ENCODE measurements around the gene CLDN14.

CLDN14 gene

DNA sequence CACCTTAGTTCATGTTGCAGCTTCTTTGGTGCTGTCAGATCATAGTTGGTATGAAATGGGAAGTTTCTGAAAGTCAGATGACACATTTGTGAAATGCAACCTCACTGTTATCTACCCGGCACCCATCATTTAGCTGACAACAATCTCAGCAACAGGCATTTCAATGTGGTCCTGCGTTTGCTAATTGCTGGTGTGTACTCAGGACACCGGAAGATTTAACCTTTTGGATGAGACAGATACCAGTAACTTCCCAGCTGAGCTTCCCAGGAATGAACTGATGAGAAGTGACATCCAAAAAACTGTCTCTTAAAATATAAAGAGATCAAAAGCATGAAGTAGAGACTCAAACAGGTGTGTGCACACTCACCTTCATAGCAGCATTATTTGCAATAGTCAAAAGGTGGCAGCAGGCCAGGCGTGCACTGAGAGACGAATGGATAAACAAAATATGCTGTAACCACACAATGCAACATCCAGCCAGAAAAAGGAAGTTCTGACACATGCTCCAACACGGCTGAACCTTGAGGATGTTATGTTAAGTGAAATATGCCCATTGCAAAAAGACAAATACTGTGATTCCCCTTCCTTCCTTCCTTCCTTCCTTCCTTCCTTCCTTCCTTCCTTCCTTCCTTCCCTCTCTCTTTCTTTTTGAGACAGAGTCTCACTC is 7.9 kb upstream of the CLDN14 start:
- TF ChIP-seq GATA3 (IDR thresholded peaks at IDR 0.05; ENCODE audit: low read depth, low read length): no peak
- no peak for TF ChIP-seq GATA2 (IDR thresholded peaks at IDR 0.05; ENCODE audit: low read depth, low read length)

DNA sequence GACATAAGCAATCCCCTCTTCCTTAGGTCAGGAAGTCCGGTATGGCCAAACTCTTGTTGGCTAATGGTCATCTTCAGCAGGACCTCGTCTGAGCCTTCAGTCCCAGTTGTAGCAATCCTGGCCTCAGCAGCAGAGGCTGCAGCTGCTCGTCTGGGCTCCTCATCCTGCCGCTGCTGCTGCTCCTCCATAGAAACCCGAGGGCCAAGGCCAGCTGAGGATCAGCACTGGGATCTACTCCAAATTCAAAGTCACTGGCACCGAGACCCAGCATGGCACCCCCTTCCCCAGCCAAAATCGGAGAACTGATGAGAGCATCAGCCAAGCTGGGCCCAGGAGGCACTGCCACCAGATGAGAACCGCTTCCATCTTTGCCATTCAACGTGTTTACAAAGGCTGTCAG is 6.3 kb upstream of the CLDN14 start:
- TF ChIP-seq GATA2 (IDR thresholded peaks at IDR 0.05; ENCODE audit: low read depth, low read length) (no peak), GATA3 (IDR thresholded peaks at IDR 0.05; ENCODE audit: low read depth, low read length) (no peak)

DNA sequence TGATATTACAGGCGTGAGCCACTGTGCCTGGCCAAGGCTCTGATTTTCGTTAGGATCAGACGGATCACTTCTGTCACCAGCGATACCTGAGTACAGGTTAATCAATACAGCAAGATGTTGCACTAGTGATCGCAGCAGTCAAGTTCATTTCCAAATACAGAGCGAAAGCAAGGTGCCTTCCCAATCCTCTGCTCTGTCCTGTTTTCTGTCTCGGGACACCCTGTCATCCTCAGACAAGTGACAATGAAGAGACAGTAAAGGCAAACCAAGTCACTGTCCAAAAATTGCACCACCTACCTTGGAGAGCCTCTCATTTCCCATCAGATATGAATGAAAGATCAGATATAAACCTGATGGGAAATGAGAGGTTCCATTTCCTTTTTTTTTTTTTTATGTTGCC is 5.6 kb upstream of the CLDN14 start:
- TF ChIP-seq GATA2 (IDR thresholded peaks at IDR 0.05; ENCODE audit: low read depth, low read length) (no peak), GATA3 (IDR thresholded peaks at IDR 0.05; ENCODE audit: low read depth, low read length) (no peak)

DNA sequence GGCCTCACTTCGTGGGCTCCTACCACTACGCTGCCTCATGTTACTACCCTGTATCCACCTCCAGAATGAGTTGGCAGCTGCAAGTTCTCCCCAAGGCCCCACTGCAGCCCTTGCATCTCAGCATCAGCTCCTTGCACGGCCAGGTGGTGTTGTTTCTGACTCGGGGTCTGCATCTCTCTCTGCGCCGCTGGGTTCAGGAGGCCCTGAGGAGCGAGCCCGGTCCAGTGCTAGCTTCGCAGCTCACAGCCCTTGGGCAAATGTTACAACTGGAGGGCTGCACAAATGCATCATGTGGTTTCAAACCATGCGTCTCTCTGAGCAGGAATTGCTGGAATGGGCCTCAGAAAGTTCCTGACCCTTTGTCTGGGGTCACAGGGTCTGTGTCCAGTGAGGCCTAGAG is 3.2 kb upstream of the CLDN14 start:
- TF ChIP-seq GATA2 (IDR thresholded peaks at IDR 0.05; ENCODE audit: low read depth, low read length) (no peak), GATA3 (IDR thresholded peaks at IDR 0.05; ENCODE audit: low read depth, low read length) (no peak)

DNA sequence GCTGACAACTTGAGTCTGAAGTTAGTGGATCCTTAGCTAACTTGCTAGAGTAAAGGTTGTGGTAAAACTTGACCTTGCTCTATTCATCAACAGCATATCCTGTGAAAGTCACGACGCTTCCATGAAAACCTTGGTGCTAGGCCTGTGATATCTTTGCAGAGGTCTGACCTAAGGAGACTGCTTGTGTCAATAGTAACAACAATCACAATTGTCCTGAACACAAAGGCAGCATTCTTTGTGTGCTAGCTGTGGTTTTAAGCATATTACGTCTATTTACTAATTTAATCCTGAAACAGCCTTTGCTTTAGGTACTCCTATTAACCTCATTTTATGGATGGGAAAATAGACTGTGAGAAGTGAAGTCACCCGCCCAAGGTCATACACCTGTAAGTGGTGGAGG is 2.8 kb upstream of the CLDN14 start:
- TF ChIP-seq GATA3 (IDR thresholded peaks at IDR 0.05; ENCODE audit: low read depth, low read length): no peak
- TF ChIP-seq GATA2 (IDR thresholded peaks at IDR 0.05; ENCODE audit: low read depth, low read length): no peak

DNA sequence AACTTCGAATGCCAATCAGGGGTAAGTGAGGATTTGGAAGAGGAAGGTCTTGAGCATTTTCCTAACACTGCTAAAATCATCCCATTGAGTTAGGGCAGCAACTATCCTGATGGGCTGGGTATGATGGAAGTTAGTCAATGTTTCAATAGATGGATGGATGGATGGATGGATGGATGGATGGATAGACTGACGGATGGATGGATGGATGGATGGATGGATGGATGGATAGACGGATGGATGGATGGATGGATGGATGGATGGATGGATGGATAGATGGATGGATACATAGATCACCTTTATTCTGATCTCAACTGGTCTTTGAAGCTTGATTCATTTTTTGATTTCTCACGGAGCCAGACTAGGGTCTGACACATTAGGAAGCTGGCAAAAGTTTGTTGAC is 2.3 kb upstream of the CLDN14 start:
- TF ChIP-seq GATA3 (IDR thresholded peaks at IDR 0.05; ENCODE audit: low read depth, low read length): no peak
- TF ChIP-seq GATA2 (IDR thresholded peaks at IDR 0.05; ENCODE audit: low read depth, low read length): no peak

DNA sequence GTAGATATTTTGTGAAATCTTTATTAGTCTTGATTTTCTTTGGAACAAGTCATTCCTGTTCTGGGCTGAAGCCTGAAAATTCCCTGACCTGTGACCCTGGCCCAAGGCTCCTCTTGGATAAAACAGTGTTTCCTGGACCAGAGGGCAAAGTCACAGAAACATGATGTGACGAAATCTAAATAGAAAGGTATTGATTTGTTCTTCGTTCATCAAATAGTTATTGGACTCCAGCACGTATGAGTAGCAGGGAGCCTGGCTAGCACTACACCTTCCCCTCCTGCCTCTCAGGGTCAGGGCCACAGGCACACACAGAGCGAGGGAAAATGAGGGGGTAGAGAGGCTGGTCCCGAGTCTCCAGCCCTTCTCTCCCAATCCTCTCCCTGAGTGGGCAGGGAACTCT is 1.7 kb upstream of the CLDN14 start:
- TF ChIP-seq GATA3 (IDR thresholded peaks at IDR 0.05; ENCODE audit: low read depth, low read length): no peak
- TF ChIP-seq GATA2 (IDR thresholded peaks at IDR 0.05; ENCODE audit: low read depth, low read length): no peak

DNA sequence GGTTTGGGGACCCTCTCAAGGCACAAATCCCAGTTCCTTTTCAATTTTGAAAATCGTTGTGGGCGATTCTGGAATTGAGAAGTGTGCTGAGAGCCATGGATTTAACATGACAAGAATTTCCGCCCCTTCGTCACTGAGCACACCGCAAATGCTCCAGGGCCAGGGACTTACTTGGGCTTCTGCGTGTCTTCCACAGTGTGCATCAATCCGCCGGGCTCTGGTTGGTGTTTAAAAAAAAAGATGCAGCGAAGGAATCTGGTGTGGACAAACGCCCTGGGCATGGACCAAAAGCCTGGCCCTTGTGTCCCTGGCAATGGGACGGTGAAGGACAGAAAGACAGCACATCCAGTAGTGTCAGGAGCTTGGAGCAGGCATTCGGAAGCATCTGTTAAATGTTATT is 696 bp upstream of the CLDN14 start:
- TF ChIP-seq GATA3 (IDR thresholded peaks at IDR 0.05; ENCODE audit: low read depth, low read length) (no peak), GATA2 (IDR thresholded peaks at IDR 0.05; ENCODE audit: low read depth, low read length) (no peak)

DNA sequence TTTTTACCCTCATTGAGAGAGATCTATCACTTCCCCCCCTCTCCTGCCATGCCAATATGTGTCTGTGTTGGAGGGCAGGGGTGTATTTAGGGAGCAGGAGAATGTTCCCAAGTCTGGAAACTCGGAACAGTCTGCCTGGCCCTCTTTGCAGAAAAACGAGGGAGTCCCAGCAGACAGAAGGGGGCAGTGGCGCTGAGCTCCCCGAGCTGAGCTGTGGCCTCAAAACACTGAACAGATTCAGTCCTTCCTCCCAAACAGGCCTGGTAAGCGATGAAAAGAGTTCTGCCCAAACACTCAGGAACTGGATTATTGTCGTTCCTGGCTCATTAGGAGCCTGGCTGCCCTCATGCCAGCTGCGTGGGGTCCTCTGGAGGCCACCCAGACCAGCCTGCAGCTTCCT is 981 bp downstream of the CLDN14 start:
- TF ChIP-seq GATA2 (IDR thresholded peaks at IDR 0.05; ENCODE audit: low read depth, low read length) (no peak), GATA3 (IDR thresholded peaks at IDR 0.05; ENCODE audit: low read depth, low read length) (no peak)

DNA sequence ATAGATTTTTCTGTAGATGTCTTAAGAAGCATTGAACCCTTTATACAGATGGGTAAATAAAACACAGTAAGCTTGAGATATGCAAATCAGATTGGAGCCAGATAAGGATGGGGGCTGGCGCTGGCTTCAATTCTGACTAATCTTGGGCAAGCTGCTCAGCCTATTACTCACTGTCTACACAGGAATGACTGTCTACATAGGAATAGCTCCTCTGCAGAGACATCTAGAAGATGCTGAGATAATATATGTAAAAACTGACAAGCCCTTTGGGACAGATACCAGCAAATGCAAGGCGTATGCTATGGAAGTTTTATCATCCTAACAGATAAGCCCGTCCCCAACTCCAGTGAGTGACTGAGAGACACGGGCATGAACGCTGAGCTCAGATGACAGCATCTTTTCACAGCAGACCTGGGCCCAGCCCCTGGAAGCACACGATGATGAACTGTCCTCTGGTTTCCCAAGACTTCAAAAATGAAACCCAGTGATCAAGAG is 1.7 kb downstream of the CLDN14 start:
- TF ChIP-seq GATA3 (IDR thresholded peaks at IDR 0.05; ENCODE audit: low read depth, low read length) (no peak), GATA2 (IDR thresholded peaks at IDR 0.05; ENCODE audit: low read depth, low read length) (no peak)

DNA sequence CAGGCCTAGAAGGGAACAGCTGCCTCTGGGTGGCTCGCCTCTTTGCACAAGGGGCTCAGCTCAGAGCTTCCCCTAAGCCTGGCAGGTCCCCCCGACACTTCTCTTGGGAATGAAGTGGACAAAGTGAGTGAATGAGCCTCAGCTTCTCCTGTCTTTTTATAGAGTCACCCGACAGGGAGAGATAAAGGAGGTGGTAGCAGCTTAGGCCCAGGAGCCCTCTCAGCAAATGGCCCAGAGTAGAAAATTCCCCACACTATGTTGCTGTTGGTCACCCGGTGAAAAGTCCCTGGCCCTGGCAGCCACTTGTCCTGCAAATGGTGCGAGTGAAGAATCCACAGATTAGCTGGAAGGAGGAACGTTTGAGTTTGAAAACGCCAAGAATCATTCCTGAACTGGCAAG is 2.4 kb downstream of the CLDN14 start:
- TF ChIP-seq GATA2 (IDR thresholded peaks at IDR 0.05; ENCODE audit: low read depth, low read length) (no peak), GATA3 (IDR thresholded peaks at IDR 0.05; ENCODE audit: low read depth, low read length) (no peak)

DNA sequence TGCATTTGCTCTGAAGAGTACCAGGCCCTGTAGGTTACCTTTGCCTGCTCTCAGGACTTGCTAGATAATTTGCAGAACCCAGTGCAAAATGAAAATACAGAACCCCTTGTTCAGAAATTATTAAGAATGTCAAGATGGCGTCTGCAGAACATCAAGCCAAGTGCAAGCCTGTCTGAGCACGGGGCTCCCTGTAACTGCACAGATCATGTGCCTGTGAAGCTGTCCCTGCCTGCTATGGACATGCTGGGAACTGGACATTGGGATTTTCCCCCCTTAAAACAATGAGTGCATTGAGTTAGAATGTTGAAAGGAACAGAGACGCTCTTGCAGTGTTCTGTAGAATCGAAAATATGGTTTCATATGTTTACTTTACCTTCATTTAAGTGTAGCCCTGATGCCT is 2.9 kb downstream of the CLDN14 start:
- TF ChIP-seq GATA3 (IDR thresholded peaks at IDR 0.05; ENCODE audit: low read depth, low read length) (no peak), GATA2 (IDR thresholded peaks at IDR 0.05; ENCODE audit: low read depth, low read length) (no peak)

DNA sequence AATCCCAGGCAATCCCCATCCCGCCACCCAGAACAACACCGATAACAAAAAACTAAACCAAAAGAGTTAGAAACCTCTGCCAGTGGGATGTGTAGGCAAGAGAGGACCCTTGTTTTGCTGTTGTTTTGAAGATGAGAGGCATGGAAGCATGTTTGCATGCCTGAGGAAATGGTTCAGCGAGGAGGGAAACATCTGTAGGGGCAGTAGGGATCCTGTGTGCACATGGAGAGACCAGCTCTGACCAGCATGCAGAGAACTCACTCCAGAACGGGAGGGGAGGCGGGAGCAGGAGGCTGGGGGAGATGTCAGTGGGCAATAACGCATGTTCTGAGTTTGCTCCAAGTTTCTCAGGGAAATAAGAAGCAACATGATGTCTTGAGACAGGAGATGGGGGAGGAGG is 5.3 kb downstream of the CLDN14 start:
- TF ChIP-seq GATA3 (IDR thresholded peaks at IDR 0.05; ENCODE audit: low read depth, low read length) (no peak), GATA2 (IDR thresholded peaks at IDR 0.05; ENCODE audit: low read depth, low read length) (no peak)

DNA sequence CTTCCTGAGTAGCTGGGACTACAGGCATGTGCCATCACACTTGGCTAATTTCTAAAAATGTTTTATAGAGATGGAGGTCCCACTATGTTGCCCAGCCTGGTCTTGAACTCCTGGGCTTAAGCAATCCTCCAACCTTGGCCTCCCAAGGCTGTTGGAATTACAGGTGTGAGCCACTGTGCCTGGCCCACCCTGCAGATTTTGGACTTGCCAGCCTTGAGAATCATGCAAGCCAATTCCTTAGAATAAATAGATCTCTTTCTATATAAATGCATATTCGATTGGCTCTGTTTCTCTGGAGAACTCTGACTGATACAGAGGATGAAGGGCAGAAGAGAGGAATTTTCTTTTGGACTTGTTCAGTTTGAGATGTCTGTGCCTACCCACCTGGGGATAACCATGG is 6.7 kb downstream of the CLDN14 start:
- TF ChIP-seq GATA3 (IDR thresholded peaks at IDR 0.05; ENCODE audit: low read depth, low read length) (no peak), GATA2 (IDR thresholded peaks at IDR 0.05; ENCODE audit: low read depth, low read length) (no peak)

DNA sequence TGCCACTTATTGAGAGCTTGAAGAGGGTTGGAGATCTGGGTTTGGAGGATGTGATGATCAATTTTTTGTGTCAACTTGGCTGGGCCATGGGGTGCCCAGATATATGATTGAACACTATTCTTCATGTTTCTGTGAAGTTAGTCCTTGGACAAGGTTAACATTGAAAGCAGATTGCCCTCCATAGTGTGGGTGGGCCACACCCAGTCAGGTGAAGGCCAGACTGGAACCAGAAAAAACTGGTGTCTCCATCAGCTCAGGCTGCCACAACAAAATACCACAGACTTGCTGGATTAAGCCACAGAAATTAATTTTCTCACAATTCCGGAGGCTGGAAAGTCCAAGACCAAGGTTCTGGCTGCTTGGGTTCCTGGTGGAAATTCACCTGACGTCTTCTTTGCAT is 7.5 kb downstream of the CLDN14 start:
- TF ChIP-seq GATA2 (IDR thresholded peaks at IDR 0.05; ENCODE audit: low read depth, low read length) (no peak), GATA3 (IDR thresholded peaks at IDR 0.05; ENCODE audit: low read depth, low read length) (no peak)

DNA sequence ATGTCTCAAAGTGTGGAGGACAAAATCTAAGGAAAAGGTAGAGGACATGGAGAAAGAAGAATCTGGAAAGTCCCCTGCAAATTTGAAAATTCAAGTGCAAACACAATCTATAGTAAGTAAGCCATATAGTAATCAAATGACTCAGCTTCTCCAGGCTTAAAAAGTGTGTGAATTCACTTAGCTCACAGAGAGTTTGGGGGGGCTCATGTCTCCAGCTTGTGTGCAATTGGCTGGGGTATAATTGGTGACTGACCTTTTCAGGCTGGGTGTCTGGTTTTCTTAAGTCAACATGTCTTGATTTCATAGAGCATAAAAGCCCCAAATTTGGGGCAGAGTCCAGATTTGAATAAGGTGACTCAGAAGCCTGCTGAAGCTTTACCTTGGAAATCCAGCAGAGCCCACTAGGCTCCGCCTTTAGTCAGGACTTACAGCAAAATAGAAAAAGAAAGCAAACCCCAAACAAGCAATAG is 8.6 kb downstream of the CLDN14 start:
- TF ChIP-seq GATA3 (IDR thresholded peaks at IDR 0.05; ENCODE audit: low read depth, low read length): no peak
- TF ChIP-seq GATA2 (IDR thresholded peaks at IDR 0.05; ENCODE audit: low read depth, low read length): no peak

Data from SH-SY5Y (cell line).